Gastrocnemius medialis (tissue), 4 donors: ENCODE data around the gene ORM1. TPM values are rescaled to one million over a fixed set of nuclear protein-coding genes. Genes with fewer than 3 reads are reported as not detected.

ENCODE experiments used
- ATAC-seq, 2 donors: fragments of 150-250 bp; one replicate each; pipeline ENCODE4 v1.9.1; 2016
- DNase-seq, 2 donors: peaks; one replicate each; pipeline ENCODE4 v3.0.0-alpha.2; 2019
- H3K27ac ChIP-seq, 4 donors: fragments of 200-600 bp; sonication (generic); 1 replicate in 1 of 4; 2 replicates in 3 of 4; pipeline ENCODE4 v1.5.1; 2016 to 2018; ENCODE audit warnings: mild to moderate bottlenecking in 2 of 4, moderate library complexity in 1 of 4
- H3K27me3 ChIP-seq, 3 donors: fragments of 200-600 bp; sonication (generic) in 2 of 3; 1 replicate in 1 of 3; 2 replicates in 2 of 3; pipeline versions ENCODE4 v1.5.1 to v1.6.0; 2016 to 2019; ENCODE audit warnings: mild to moderate bottlenecking in 1 of 3, moderate library complexity in 1 of 3
- H3K36me3 ChIP-seq, 2 donors: fragments of 200-600 bp; sonication (generic) in 1 of 2; one replicate each; pipeline ENCODE4 v1.5.1; 2017 to 2018
- H3K4me1 ChIP-seq, 2 donors: fragments of 200-600 bp; sonication (generic) in 1 of 2; one replicate each; pipeline ENCODE4 v1.5.1; 2016 to 2017; ENCODE audit warnings: mild to moderate bottlenecking in 2 of 2
- H3K4me3 ChIP-seq, 4 donors: fragments of 200-600 bp; sonication (generic) in 3 of 4; 1 replicate in 1 of 4; 2 replicates in 3 of 4; pipeline ENCODE4 v1.5.1; 2016 to 2019; ENCODE audit warnings: mild to moderate bottlenecking in 2 of 4
- H3K9me3 ChIP-seq, 3 donors: fragments of 200-600 bp; sonication (generic) in 2 of 3; 1 replicate in 1 of 3; 2 replicates in 2 of 3; pipeline ENCODE4 v1.5.1; 2016 to 2019
- CTCF ChIP-seq, 5 experiments: fragments of 450-650 bp in 3 of 5; fragments of 200-600 bp in 2 of 5; sonication (generic) in 2 of 5; IDR thresholded peaks in 4 of 5; conservative IDR thresholded peaks in 1 of 5; 1 replicate in 4 of 5; 2 replicates in 1 of 5; pipeline ENCODE4 v1.5.1; 2016 to 2019; ENCODE audit warnings: antibody characterized with exemption in 5 of 5, mild to moderate bottlenecking in 3 of 5, moderate library complexity in 3 of 5
- POLR2A ChIP-seq, 2 donors: fragments of 450-650 bp; IDR thresholded peaks; one replicate each; pipeline ENCODE4 v1.6.1; 2017; ENCODE audit warnings: antibody characterized with exemption in 2 of 2, mild to moderate bottlenecking in 2 of 2, moderate library complexity in 2 of 2
- in situ Hi-C, 4 donors: fragments of 200-750 bp; cut with MboI; loops; one replicate each; pipeline versions ENCODE4 v1.15.0 to v1.8.0; 2017; ENCODE audit warnings: low sequenced_read_pairs in 4 of 4
- intact Hi-C: fragments of 100-400 bp; cut with DNase I; formaldehyde crosslinking; loops from one replicate; pipeline ENCODE4 v1.15.1; 2023; ENCODE audit warnings: low total_unique reads
- total RNA-seq, 4 donors: library from RNA; depleted of rRNA; stranded (reverse); fragments of >200 nt; gene quantifications; one replicate each; pipeline versions ENCODE4 v1.1.0 to v1.2.3, GENCODE V29; 2016

The ORM1 gene
- total RNA-seq, 4 donors from 2014 or later = 33.5 to 92.8 TPM; not detected in 2

- ATAC-seq = no peak
- no peaks in the 10 kb centered on the region for H3K36me3 ChIP-seq
- intact Hi-C loops (no loop called here), in situ Hi-C loops (no loop called here)
- H3K27ac ChIP-seq = no peak overlapping the region
- no peak overlapping the region for H3K4me3 ChIP-seq
- no peak for DNase-seq
- no peaks in the 10 kb centered on the region for H3K9me3 ChIP-seq
- H3K27me3 ChIP-seq = no peaks in the 10 kb centered on the region
- peaks cover 0 to 5% of the 10 kb centered on the region in 2 donors for H3K4me1 ChIP-seq
- no peak for TF ChIP-seq CTCF (IDR thresholded peaks at IDR 0.05 in 4 of 5, conservative IDR thresholded peaks at IDR 0.05 in 1 of 5)
- TF ChIP-seq POLR2A (IDR thresholded peaks at IDR 0.05) = no peak
These were observed 47.5 kb downstream of the ORM1 start for GRCh38 chr9:114370251-114370967.

- in situ Hi-C loops = no loop called here
These were observed 48.0 kb downstream of the ORM1 start for GRCh38 chr9:114370968-114371320.

GRCh38 chr9:114371343-114371944 lies 48.5 kb downstream of the ORM1 start:
- Histone ChIP-seq H3K27ac (no peak overlapping the region), H3K4me3 (no peak overlapping the region), H3K9me3 (no peaks in the 10 kb centered on the region), H3K27me3 (no peaks in the 10 kb centered on the region), H3K4me1 (peaks cover 0 to 5% of the 10 kb centered on the region in 2 donors), H3K36me3 (no peaks in the 10 kb centered on the region)
- in situ Hi-C loops = no loop called here
- ATAC-seq = no peak
- DNase-seq = no peak
- TF ChIP-seq CTCF (IDR thresholded peaks at IDR 0.05 in 4 of 5, conservative IDR thresholded peaks at IDR 0.05 in 1 of 5) (no peak), POLR2A (IDR thresholded peaks at IDR 0.05) (no peak)
- intact Hi-C loops = no loop called here

More at GRCh38 chr9:114370968-114371320, 48.0 kb downstream of the ORM1 start:
- Histone ChIP-seq H3K36me3 (no peaks in the 10 kb centered on the region), H3K4me3 (no peak overlapping the region), H3K27ac (no peak overlapping the region), H3K4me1 (peaks cover 0 to 5% of the 10 kb centered on the region in 2 donors), H3K27me3 (no peaks in the 10 kb centered on the region), H3K9me3 (no peaks in the 10 kb centered on the region)
- ATAC-seq (no peak), DNase-seq (no peak)
- TF ChIP-seq CTCF (IDR thresholded peaks at IDR 0.05 in 4 of 5, conservative IDR thresholded peaks at IDR 0.05 in 1 of 5) (no peak), POLR2A (IDR thresholded peaks at IDR 0.05) (no peak)
- intact Hi-C loops = no loop called here

DNA sequence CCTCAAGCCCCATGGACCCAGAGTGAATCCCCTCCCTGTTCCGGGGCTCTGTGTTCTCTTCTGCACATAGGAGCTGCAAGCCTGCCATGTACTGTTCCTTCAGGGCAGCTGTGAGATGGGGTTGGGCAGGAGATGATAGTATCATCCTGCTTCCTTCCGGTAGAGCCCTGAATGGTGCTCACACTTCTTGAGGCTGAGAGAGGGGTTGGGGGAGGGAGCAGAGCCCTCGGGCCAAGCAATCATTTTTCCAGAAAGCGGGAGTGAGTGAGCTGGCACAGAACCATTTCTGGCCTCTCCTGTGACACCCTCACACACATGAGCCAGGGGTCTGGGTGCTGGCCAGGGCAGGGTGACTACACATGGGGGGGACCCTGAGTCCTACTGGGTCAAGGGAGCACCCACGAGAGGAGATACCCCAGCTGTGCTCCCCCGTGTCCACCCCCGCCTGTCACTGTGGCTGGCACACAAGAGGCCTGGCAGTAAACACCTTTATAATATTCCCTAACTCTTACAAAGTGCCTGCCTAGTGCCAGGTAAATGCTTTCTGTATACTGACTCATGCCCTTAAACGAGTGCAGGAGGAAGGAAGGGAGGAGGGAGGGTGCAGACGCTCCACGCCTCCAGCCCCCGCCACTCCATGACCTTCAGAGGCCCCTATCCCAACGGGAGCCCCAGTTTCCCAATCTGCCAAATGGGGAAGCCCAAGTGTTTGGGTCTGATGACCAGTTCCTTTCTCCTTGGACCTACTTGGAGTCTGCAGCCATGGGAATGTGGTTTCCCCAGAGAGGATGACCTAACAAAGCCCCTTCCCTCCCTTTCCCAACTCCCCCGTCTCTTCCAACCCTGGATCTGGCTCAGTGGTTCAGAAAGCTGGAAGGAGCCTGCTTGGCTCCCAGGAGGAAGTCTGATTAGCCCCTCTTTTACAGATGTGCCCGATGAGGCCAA lies 49.3 kb downstream of the ORM1 start:
- H3K4me1 ChIP-seq = peaks cover 0 to 5% of the 10 kb centered on the region in 2 donors
- H3K9me3 ChIP-seq = no peaks in the 10 kb centered on the region
- no peaks in the 10 kb centered on the region for H3K27me3 ChIP-seq
- intact Hi-C loops (no loop called here), in situ Hi-C loops (no loop called here)
- no peak for TF ChIP-seq POLR2A (IDR thresholded peaks at IDR 0.05)
- no peak for TF ChIP-seq CTCF (IDR thresholded peaks at IDR 0.05 in 4 of 5, conservative IDR thresholded peaks at IDR 0.05 in 1 of 5)
- DNase-seq (peak in 1 of 2 donors; percentile 39), ATAC-seq (peak; percentile 24 to 32)
- peak overlapping the region in 2 of 4 donors; percentile 6 to 7 for H3K27ac ChIP-seq
- no peaks in the 10 kb centered on the region for H3K36me3 ChIP-seq
- no peak overlapping the region for H3K4me3 ChIP-seq
